Upper lobe of left lung (tissue), 4 donors: ENCODE data around the gene CNTNAP2.

Experiments used
- CTCF ChIP-seq, 6 experiments: fragments of 450-650 bp in 4 of 6; fragments of 200-600 bp in 2 of 6; sonication (generic) in 2 of 6; IDR thresholded peaks; one replicate each; pipeline ENCODE4 v1.5.1; 2016 to 2019; ENCODE audit warnings: antibody characterized with exemption in 6 of 6
- POLR2AphosphoS5 ChIP-seq, 2 donors: sonication (generic); formaldehyde crosslinking; IDR thresholded peaks; one replicate each; pipeline ENCODE4 v1.5.1; 2017; ENCODE audit warnings: antibody characterized with exemption in 2 of 2

GRCh38 chr7:146773506-146773905 lies 656.9 kb downstream of the CNTNAP2 start:
- no peak for TF ChIP-seq POLR2AphosphoS5 (IDR thresholded peaks at IDR 0.05)
- TF ChIP-seq CTCF (IDR thresholded peaks at IDR 0.05) = no peak
